Measurements from ENCODE around the gene ERGIC1. TPM values are rescaled to one million over a fixed set of nuclear protein-coding genes. Genes with fewer than 3 reads are reported as not detected.

Gene ERGIC1
- polyA plus RNA-seq, 12 donors: 85.3 to 117 (median 97.2) TPM; not detected in 1

GRCh38 chr5:172973127-172973916 is 139.3 kb downstream of the ERGIC1 start:
- DNase-seq: no peak

GRCh38 chr5:172973931-172974330 is 139.9 kb downstream of the ERGIC1 start:
- DNase-seq: no peak

- no peak for DNase-seq
These were observed 141.2 kb downstream of the ERGIC1 start for GRCh38 chr5:172975289-172975688.

GRCh38 chr5:172979778-172980177 is 145.7 kb downstream of the ERGIC1 start:
- DNase-seq: no peak

- DNase-seq: no peak
These were observed 147.9 kb downstream of the ERGIC1 start for GRCh38 chr5:172981931-172982330.

- DNase-seq: peak; percentile 92
These were observed 149.6 kb downstream of the ERGIC1 start, which contains the start of gene ATP6V0E1 for GRCh38 chr5:172983542-172984243. Gene ATP6V0E1, plus strand, starts transcription at chr5:172983771. Its CDS starts 90 bp downstream, at chr5:172983861.

- peak; percentile 63 for DNase-seq
These were observed 150.3 kb downstream of the ERGIC1 start for GRCh38 chr5:172984244-172984953.

- DNase-seq: no peak
These were observed 151.5 kb downstream of the ERGIC1 start for GRCh38 chr5:172985596-172985995.

GRCh38 chr5:172988276-172988675 is 154.2 kb downstream of the ERGIC1 start:
- no peak for DNase-seq

- DNase-seq: no peak
These were observed 156.7 kb downstream of the ERGIC1 start for GRCh38 chr5:172990776-172991175.

- no peak for DNase-seq
These were observed 160.4 kb downstream of the ERGIC1 start for GRCh38 chr5:172994405-172994804.

GRCh38 chr5:172999372-172999973 is 165.4 kb downstream of the ERGIC1 start:
- DNase-seq: no peak

- DNase-seq: no peak
These were observed 165.9 kb downstream of the ERGIC1 start for GRCh38 chr5:172999974-173000373.

GRCh38 chr5:173001229-173001841 is 167.3 kb downstream of the ERGIC1 start:
- no peak for DNase-seq

Other genes with a start within 250 kb of the ERGIC1 start
- gene NEURL1B, start 193.0 kb upstream of the ERGIC1 start, polyA plus RNA-seq (ENCODE audit: insufficient read length in 12 of 12): 10 to 100 TPM in 11 of 12 donors, not detected in 1; 24.0 to 43.7 (median 35.4) TPM
- 100 to 1,000 TPM in 6 of 12 donors, 10 to 100 TPM in 5, not detected in 1; 35.3 to 179 (median 113) TPM for gene DUSP1, start 63.1 kb upstream of the ERGIC1 start, polyA plus RNA-seq (ENCODE audit: insufficient read length in 12 of 12)
- gene RPL26L1, start 125.2 kb downstream of the ERGIC1 start, polyA plus RNA-seq (ENCODE audit: insufficient read length in 12 of 12): 10 to 100 TPM in 11 of 12 donors, not detected in 1; 27.7 to 43.3 (median 36.9) TPM
- 100 to 1,000 TPM in 6 of 12 donors, 10 to 100 TPM in 5, not detected in 1; 80.5 to 136 (median 102) TPM for gene ATP6V0E1, start 149.5 kb downstream of the ERGIC1 start, polyA plus RNA-seq (ENCODE audit: insufficient read length in 12 of 12)
- gene CREBRF, start 222.1 kb downstream of the ERGIC1 start, polyA plus RNA-seq (ENCODE audit: insufficient read length in 12 of 12): 10 to 100 TPM in 5 of 12 donors, 1 to 10 TPM in 6, not detected in 1; 6.6 to 11.8 (median 9.5) TPM

Data from muscle of arm (tissue), 12 donors.